Measurements from ENCODE around the gene LLGL2.

GRCh38 chr17:75482098-75482942 lies 43.2 kb upstream of the LLGL2 start:
- no peak for TF ChIP-seq CTCF (conservative IDR thresholded peaks at IDR 0.05)
- TF ChIP-seq EZH2 (IDR thresholded peaks at IDR 0.05; ENCODE audit: low read depth) = no peak

All from PC-9 (cell line).